ENCODE data around the gene ARL17B.
"Not testable (repeated sequence)": the region's sequence is repeated elsewhere in the genome, so short reads cannot be mapped to it uniquely, and the experiment has no call there.

- not testable (repeated sequence) for TF ChIP-seq CTCF (tag by site-specific recombination; IDR thresholded peaks at IDR 0.05); REPIN1 (tag by site-specific recombination; IDR thresholded peaks at IDR 0.05; ENCODE audit: low read depth); ZNF398 (tag by site-specific recombination; IDR thresholded peaks at IDR 0.05); ZNF280D (tag by site-specific recombination; IDR thresholded peaks at IDR 0.05); ATF2 (tag by site-specific recombination; IDR thresholded peaks at IDR 0.05; ENCODE audit: low read depth); SP3 (tag by site-specific recombination; IDR thresholded peaks at IDR 0.05); ZBTB49 (tag by site-specific recombination; IDR thresholded peaks at IDR 0.05; ENCODE audit: low read depth); SETDB1 (IDR thresholded peaks at IDR 0.05; ENCODE audit: insufficient read length, low read length); ZNF580 (tag by site-specific recombination; IDR thresholded peaks at IDR 0.05); ZBTB21 (tag by site-specific recombination; IDR thresholded peaks at IDR 0.05); ZNF138 (tag by site-specific recombination; IDR thresholded peaks at IDR 0.05; ENCODE audit: borderline replicate concordance); TRIM28 (IDR thresholded peaks at IDR 0.05; ENCODE audit: borderline replicate concordance, low read length); YY1 (tag by site-specific recombination; IDR thresholded peaks at IDR 0.05); ZNF391 (tag by site-specific recombination; IDR thresholded peaks at IDR 0.05; ENCODE audit: borderline replicate concordance, low read depth)
Measured at GRCh38 chr17:46244339-46244913, 117.1 kb downstream of the ARL17B start.

Data from HEK293 (cell line).